Hepatocyte (in vitro differentiated cells): ENCODE measurements around the gene SEMA4G.

Experiments used
- CTCF ChIP-seq: fragments of 200-600 bp; sonication (generic); IDR thresholded peaks from 2 replicates; pipeline ENCODE4 v1.5.1; 2016; ENCODE audit warnings: antibody characterized with exemption, mild to moderate bottlenecking; ENCODE audit not compliant: poor library complexity
- EZH2 ChIP-seq: fragments of 200-600 bp; sonication (generic); IDR thresholded peaks from 2 replicates; pipeline ENCODE4 v1.6.1; 2016; ENCODE audit warnings: antibody characterized with exemption, mild to moderate bottlenecking, borderline replicate concordance
- EZH2phosphoT487 ChIP-seq: fragments of 200-600 bp; sonication (generic); IDR thresholded peaks from one replicate; pipeline ENCODE4 v1.6.1; 2018; ENCODE audit warnings: antibody characterized with exemption, mild to moderate bottlenecking, low read depth, moderate library complexity; ENCODE audit not compliant: unreplicated experiment, severe bottlenecking

GRCh38 chr10:100963826-100964225 lies 5.5 kb upstream of the SEMA4G start:
- TF ChIP-seq CTCF: no peak
- no peak for TF ChIP-seq EZH2
- no peak for TF ChIP-seq EZH2phosphoT487
